Neural progenitor cell (in vitro differentiated cells): Measurements from ENCODE around the gene FOXN3.

Experiments
- CTCF ChIP-seq: fragments of 200-600 bp; sonication (generic); IDR thresholded peaks from 2 replicates; pipeline ENCODE4 v1.5.1; 2017; ENCODE audit warnings: antibody characterized with exemption, mild to moderate bottlenecking
- EZH2phosphoT487 ChIP-seq: fragments of 200-600 bp; sonication (generic); IDR thresholded peaks from 2 replicates; pipeline ENCODE4 v1.6.1; 2017; ENCODE audit warnings: antibody characterized with exemption

GRCh38 chr14:89332031-89332430 lies 85.0 kb downstream of the FOXN3 start:
- no peak for TF ChIP-seq EZH2phosphoT487
- TF ChIP-seq CTCF = no peak
